Testis (tissue), 3 donors: ENCODE data around the gene ERMN. TPM values are rescaled to one million over a fixed set of nuclear protein-coding genes. Genes with fewer than 3 reads are reported as not detected.

ENCODE experiments used
- DNase-seq: peaks from one replicate; pipeline ENCODE4 v3.0.0-alpha.2; 2019
- H3K27ac ChIP-seq, 2 donors: fragments of 200-600 bp; sonication (generic); one replicate each; pipeline ENCODE4 v1.5.1; 2019
- H3K27me3 ChIP-seq: fragments of 200-600 bp; sonication (generic); one replicate; pipeline ENCODE4 v1.5.1; 2019
- H3K36me3 ChIP-seq: fragments of 200-600 bp; sonication (generic); one replicate; pipeline ENCODE4 v1.5.1; 2017; ENCODE audit warnings: low read depth; ENCODE audit errors: missing control alignments
- H3K4me1 ChIP-seq: fragments of 200-600 bp; sonication (generic); one replicate; pipeline ENCODE4 v1.5.1; 2019
- H3K4me3 ChIP-seq, 2 donors: fragments of 200-600 bp; sonication (generic); one replicate each; pipeline ENCODE4 v1.5.1; 2017 to 2019
- H3K9me3 ChIP-seq: fragments of 200-600 bp; sonication (generic); one replicate; pipeline ENCODE4 v1.5.1; 2017
- CTCF ChIP-seq, 3 experiments: fragments of 450-650 bp in 2 of 3; fragments of 200-600 bp in 1 of 3; sonication (generic) in 1 of 3; IDR thresholded peaks; one replicate each; pipeline ENCODE4 v1.5.1; 2016 to 2019; ENCODE audit warnings: antibody characterized with exemption in 3 of 3, mild to moderate bottlenecking in 2 of 3, moderate library complexity in 1 of 3
- POLR2A ChIP-seq: fragments of 450-650 bp; IDR thresholded peaks from one replicate; pipeline ENCODE4 v1.6.1; 2017; ENCODE audit warnings: antibody characterized with exemption, mild to moderate bottlenecking, moderate library complexity
- WGBS, 2 donors: methylation state at CpG; one replicate each; pipeline ENCODE4 v1.1.5; 2018; 5-methylcytosine and 5-hydroxymethylcytosine counted together
- intact Hi-C: fragments of 100-400 bp; cut with DNase I; formaldehyde crosslinking; loops from one replicate; pipeline ENCODE4 v1.15.1; 2023; ENCODE audit warnings: low total_unique reads
- polyA plus RNA-seq: library from polyadenylated mRNA; stranded (reverse); fragments of 350-450 nt; fragmentation: Illumina TruSeq; extraction: RNeasy Lipid Tissue Mini Kit (QIAGEN cat#74804); gene quantifications from one replicate; pipeline ENCODE4 v1.2.3, GENCODE V29; 2014; ENCODE audit warnings: low read depth, low replicate concordance; ENCODE audit not compliant: insufficient read depth
- total RNA-seq, 2 donors: library from RNA; depleted of rRNA; stranded (reverse); fragments of >200 nt; gene quantifications; one replicate each; pipeline ENCODE4 v1.2.3, GENCODE V29; 2016

ERMN gene
- total and polyA plus RNA-seq, 3 donors from 2014 or later = 0.44 to 1.6 (median 1.1) TPM

DNA sequence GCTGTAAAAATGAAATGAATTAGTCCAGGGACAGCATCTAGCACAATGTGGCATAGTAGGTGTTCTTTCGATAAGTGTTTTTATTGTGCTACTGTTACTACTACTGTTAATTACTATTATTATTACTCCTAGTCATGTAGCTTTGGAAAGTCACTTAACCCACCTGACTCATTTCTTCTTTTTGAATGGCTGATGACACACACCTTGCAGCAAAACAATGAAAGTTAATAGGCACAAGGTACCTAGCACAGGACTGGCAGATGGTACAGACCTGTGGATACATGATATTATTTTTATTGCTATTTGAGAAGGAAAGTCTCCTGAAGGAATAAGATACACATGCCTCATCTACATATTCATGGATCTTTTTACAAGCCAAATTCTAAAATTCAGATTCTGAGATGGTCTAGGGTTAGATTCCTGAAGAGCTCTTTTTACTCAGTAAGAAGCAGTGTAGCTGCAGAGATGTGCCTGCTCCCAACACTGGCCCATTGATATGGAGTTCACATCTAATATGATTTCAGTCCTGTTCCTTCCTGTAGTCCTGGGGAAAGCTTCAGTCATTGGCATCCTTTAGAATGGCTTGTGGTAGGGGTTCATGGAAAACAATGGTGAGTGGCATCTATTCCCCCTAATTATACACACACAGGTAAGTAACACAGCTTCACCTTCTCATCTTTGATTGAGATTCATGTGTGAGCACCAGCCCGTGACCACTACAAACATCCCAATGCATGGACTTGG is 7.9 kb upstream of the ERMN start:
- Histone ChIP-seq H3K4me1 (no peaks in the 10 kb centered on the region), H3K27ac (no peak overlapping the region), H3K36me3 (no peaks in the 10 kb centered on the region), H3K9me3 (no peaks in the 10 kb centered on the region), H3K4me3 (no peak overlapping the region), H3K27me3 (no peaks in the 10 kb centered on the region)
- intact Hi-C loops = no loop called here
- WGBS, 2 donors = 90 to 95% methylated on average over 2 of the region's 2 CpGs
- no peak for DNase-seq
- no peak for TF ChIP-seq POLR2A
- TF ChIP-seq CTCF (IDR thresholded peaks at IDR 0.05) = no peak

- no peak for DNase-seq
- WGBS, 2 donors = 79 to 89% methylated on average over 9 of the region's 9 CpGs
- no peaks in the 10 kb centered on the region for H3K9me3 ChIP-seq
- no peaks in the 10 kb centered on the region for H3K27me3 ChIP-seq
- TF ChIP-seq POLR2A (no peak), CTCF (IDR thresholded peaks at IDR 0.05) (no peak)
- peaks cover 7% of the 10 kb centered on the region for H3K4me1 ChIP-seq
- no peaks in the 10 kb centered on the region for H3K36me3 ChIP-seq
- intact Hi-C loops = no loop called here
- no peak overlapping the region for H3K27ac ChIP-seq
- H3K4me3 ChIP-seq = no peak overlapping the region
Measured at GRCh38 chr2:157329524-157329923, 3.9 kb upstream of the ERMN start.

- no peak for TF ChIP-seq POLR2A
- TF ChIP-seq CTCF (IDR thresholded peaks at IDR 0.05) = peak; percentile 45 to 89 (median 67)
- Histone ChIP-seq H3K27ac (no peak overlapping the region), H3K27me3 (no peaks in the 10 kb centered on the region), H3K36me3 (no peaks in the 10 kb centered on the region), H3K4me3 (no peak overlapping the region), H3K4me1 (peaks cover 7% of the 10 kb centered on the region), H3K9me3 (no peaks in the 10 kb centered on the region)
- intact Hi-C loops = no loop called here
- peak; percentile 92 for DNase-seq
- WGBS, 2 donors = 36 to 40% methylated on average over 10 to 11 of the region's 11 CpGs
Measured at GRCh38 chr2:157327621-157328500, 2.2 kb upstream of the ERMN start.

DNA sequence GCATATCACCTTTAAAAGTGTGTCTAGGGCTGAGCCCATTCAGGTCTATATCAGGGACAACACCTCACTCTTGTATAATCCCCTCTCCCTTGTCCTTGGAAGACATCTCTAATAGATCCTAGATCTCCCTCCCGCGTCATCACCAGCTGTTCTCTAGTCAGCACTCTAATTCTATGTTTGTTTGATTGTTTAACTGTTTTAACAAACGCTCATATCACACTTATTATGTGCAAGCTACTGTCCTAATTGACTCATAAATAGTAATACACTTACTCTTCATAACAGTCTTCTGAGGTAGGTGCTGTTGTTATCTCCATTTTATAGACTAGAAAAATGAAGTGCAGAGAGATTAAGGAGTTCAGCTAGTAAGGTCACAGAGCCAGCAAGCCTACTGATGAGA is 1.6 kb upstream of the ERMN start:
- Histone ChIP-seq H3K4me3 (no peak overlapping the region), H3K9me3 (no peaks in the 10 kb centered on the region), H3K4me1 (peaks cover 7% of the 10 kb centered on the region), H3K27ac (no peak overlapping the region), H3K36me3 (no peaks in the 10 kb centered on the region), H3K27me3 (no peaks in the 10 kb centered on the region)
- TF ChIP-seq CTCF (IDR thresholded peaks at IDR 0.05) = no peak
- TF ChIP-seq POLR2A = no peak
- intact Hi-C loops = no loop called here
- no peak for DNase-seq
- 62 to 66% methylated on average over 3 of the region's 3 CpGs for WGBS, 2 donors
